ENCODE results near the gene ASTN2.

ASTN2 gene

GRCh38 chr9:117013440-117013995, 401.3 kb downstream of the ASTN2 start:
- H3K27me3 ChIP-seq (replicated peaks), result no peaks in the 10 kb centered on the region
- in situ Hi-C loops (cut with HindIII; ENCODE audit: low pct_ligation_motif_present, low sequenced_read_pairs), result no loop called here
- no peak overlapping the region for H3K27ac ChIP-seq
- no peaks in the 10 kb centered on the region for H3K36me3 ChIP-seq (replicated peaks)
- no peak for DNase-seq
- no peak overlapping the region for H3K4me3 ChIP-seq (ENCODE audit: low read depth, low read length)
- no peak for TF ChIP-seq CTCF (IDR thresholded peaks at IDR 0.05; ENCODE audit: low read depth, low read length, missing control alignments)

DNA sequence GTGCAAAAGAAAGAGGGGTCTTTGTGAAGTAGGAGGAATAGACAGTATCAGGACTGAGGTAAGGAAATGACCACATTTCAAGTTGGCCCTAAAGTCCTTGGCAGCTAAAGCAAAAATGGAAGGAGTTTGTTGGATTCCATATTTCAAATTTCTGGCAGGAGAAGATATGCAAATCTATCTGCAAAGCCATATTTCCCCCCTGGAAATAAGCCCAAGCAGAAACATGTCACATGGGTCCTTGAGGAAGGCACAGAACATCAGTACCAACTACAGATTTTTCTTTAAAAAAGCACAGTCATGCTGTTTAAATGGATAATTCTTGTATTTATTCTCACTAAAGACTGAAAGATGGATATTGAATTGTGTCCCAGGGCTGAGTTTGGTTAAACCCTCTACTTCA, 404.8 kb downstream of the ASTN2 start:
- no peak overlapping the region for H3K4me3 ChIP-seq (ENCODE audit: low read depth, low read length)
- H3K27ac ChIP-seq, result no peak overlapping the region
- H3K27me3 ChIP-seq (replicated peaks), result no peaks in the 10 kb centered on the region
- in situ Hi-C loops (cut with HindIII; ENCODE audit: low pct_ligation_motif_present, low sequenced_read_pairs), result no loop called here
- no peaks in the 10 kb centered on the region for H3K36me3 ChIP-seq (replicated peaks)
- TF ChIP-seq CTCF (IDR thresholded peaks at IDR 0.05; ENCODE audit: low read depth, low read length, missing control alignments), result no peak
- DNase-seq, result no peak

GRCh38 chr9:117008876-117009275, 406.0 kb downstream of the ASTN2 start:
- in situ Hi-C loops (cut with HindIII; ENCODE audit: low pct_ligation_motif_present, low sequenced_read_pairs), result no loop called here
- no peak for TF ChIP-seq CTCF (IDR thresholded peaks at IDR 0.05; ENCODE audit: low read depth, low read length, missing control alignments)
- no peaks in the 10 kb centered on the region for H3K36me3 ChIP-seq (replicated peaks)
- H3K27ac ChIP-seq, result no peak overlapping the region
- H3K4me3 ChIP-seq (ENCODE audit: low read depth, low read length), result no peak overlapping the region
- H3K27me3 ChIP-seq (replicated peaks), result no peaks in the 10 kb centered on the region
- no peak for DNase-seq

GRCh38 chr9:117008461-117008860, 406.4 kb downstream of the ASTN2 start:
- H3K27ac ChIP-seq, result no peak overlapping the region
- no peak for TF ChIP-seq CTCF (IDR thresholded peaks at IDR 0.05; ENCODE audit: low read depth, low read length, missing control alignments)
- no peaks in the 10 kb centered on the region for H3K36me3 ChIP-seq (replicated peaks)
- no peak overlapping the region for H3K4me3 ChIP-seq (ENCODE audit: low read depth, low read length)
- no peaks in the 10 kb centered on the region for H3K27me3 ChIP-seq (replicated peaks)
- DNase-seq, result no peak
- in situ Hi-C loops (cut with HindIII; ENCODE audit: low pct_ligation_motif_present, low sequenced_read_pairs), result no loop called here

DNA sequence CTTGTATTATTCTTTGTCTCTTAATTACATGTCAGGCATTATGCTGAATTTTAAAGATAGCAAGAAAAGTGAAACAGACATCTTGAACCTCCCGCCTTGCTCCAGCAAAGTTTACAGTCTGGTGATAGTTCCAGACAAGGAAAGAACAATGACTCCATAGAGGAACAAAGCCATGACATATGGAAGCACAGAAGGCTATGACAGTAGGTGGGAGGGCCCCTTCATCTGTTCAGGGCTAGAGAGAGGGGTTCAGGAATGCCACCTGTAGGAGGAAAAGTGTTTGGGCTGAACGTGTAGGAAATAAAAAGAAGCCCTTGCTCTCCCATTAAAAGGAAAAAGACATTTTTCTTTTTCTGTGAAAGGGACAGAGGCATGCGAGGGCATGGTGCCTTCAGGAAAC, 412.2 kb downstream of the ASTN2 start:
- Histone ChIP-seq H3K36me3 (replicated peaks) (no peaks in the 10 kb centered on the region), H3K4me3 (ENCODE audit: low read depth, low read length) (no peak overlapping the region), H3K27me3 (replicated peaks) (no peaks in the 10 kb centered on the region), H3K27ac (no peak overlapping the region)
- TF ChIP-seq CTCF (IDR thresholded peaks at IDR 0.05; ENCODE audit: low read depth, low read length, missing control alignments), result no peak
- DNase-seq, result no peak
- in situ Hi-C loops (cut with HindIII; ENCODE audit: low pct_ligation_motif_present, low sequenced_read_pairs), result no loop called here

GRCh38 chr9:117000834-117001233, 414.0 kb downstream of the ASTN2 start:
- DNase-seq, result no peak
- in situ Hi-C loops (cut with HindIII; ENCODE audit: low pct_ligation_motif_present, low sequenced_read_pairs), result no loop called here
- H3K27ac ChIP-seq, result no peak overlapping the region
- H3K27me3 ChIP-seq (replicated peaks), result no peaks in the 10 kb centered on the region
- no peaks in the 10 kb centered on the region for H3K36me3 ChIP-seq (replicated peaks)
- no peak overlapping the region for H3K4me3 ChIP-seq (ENCODE audit: low read depth, low read length)
- TF ChIP-seq CTCF (IDR thresholded peaks at IDR 0.05; ENCODE audit: low read depth, low read length, missing control alignments), result no peak

Measured in brain microvascular endothelial cell (primary cell).